ENCODE results near the gene HRK.

DNA sequence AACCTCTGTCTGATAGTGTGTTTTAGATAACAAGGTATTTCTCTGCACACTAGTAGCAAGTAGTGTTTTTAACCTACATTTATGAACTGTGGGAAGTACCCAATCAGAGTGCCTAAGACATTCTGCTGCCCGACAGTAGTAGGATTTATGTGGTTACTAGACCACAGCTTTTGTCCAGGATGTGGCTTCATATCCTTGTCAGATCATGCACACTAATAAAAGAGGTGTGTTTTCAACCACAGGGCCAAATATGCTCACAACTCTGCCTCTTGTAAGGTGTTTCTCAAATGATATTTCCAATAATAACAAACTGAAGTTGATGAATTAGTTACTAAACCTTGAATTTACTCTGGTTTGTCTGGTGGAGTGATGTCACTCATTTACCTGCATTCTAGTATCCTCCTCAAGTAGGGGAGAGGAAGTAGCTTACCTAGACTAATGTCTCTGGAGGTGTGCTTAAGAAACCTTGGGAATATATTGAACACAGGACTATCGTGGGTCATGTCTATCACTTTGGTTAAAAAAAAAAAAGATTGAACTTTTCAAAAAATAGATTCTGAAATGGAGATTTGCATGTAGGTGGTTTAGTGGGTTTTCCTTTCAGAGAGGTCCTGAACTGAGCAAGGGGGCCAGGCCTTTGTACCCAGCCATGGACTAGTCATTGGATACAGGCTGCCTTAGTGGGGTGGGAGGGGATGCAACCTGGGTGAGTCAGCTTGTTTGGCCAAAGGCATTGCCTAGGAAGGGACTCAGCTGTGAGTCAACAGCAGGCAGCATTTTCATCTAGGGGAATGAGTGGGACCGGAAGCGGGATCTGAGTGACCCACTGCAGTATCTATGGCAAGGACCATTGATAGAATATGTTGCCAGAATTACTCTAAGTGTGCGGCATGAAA is 43.6 kb upstream of the HRK start:
- no peak for TF ChIP-seq POLR2A (IDR thresholded peaks at IDR 0.05)
- TF ChIP-seq, protein P1, sequence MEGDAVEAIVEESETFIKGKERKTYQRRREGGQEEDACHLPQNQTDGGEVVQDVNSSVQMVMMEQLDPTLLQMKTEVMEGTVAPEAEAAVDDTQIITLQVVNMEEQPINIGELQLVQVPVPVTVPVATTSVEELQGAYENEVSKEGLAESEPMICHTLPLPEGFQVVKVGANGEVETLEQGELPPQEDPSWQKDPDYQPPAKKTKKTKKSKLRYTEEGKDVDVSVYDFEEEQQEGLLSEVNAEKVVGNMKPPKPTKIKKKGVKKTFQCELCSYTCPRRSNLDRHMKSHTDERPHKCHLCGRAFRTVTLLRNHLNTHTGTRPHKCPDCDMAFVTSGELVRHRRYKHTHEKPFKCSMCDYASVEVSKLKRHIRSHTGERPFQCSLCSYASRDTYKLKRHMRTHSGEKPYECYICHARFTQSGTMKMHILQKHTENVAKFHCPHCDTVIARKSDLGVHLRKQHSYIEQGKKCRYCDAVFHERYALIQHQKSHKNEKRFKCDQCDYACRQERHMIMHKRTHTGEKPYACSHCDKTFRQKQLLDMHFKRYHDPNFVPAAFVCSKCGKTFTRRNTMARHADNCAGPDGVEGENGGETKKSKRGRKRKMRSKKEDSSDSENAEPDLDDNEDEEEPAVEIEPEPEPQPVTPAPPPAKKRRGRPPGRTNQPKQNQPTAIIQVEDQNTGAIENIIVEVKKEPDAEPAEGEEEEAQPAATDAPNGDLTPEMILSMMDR (IDR thresholded peaks at IDR 0.05) = no peak

Data from heart left ventricle (tissue), 13 donors.